Liver (tissue), 2 donors: Measurements from ENCODE around the gene EVC2.

Source experiments
- CTCF ChIP-seq: fragments of 150-350 bp; IDR thresholded peaks from 2 replicates; pipeline ENCODE4 v1.5.1; 2017; ENCODE audit warnings: improper control_type of control experiment, low read depth, low read length; ENCODE audit not compliant: missing input control
- FOXA2 ChIP-seq: IDR thresholded peaks from 2 replicates; pipeline ENCODE4 v1.6.1; 2016; ENCODE audit warnings: antibody characterized with exemption
- donor health status: healthy.

GRCh38 chr4:5573965-5574364 lies 134.4 kb downstream of the EVC2 start:
- TF ChIP-seq CTCF, result no peak
- TF ChIP-seq FOXA2, result no peak
